Choroid plexus epithelial cell (primary cell): Measurements from ENCODE around the gene UTS2R.
"Not testable (repeated sequence)": the region's sequence is repeated elsewhere in the genome, so short reads cannot be mapped to it uniquely, and the experiment has no call there.

Experiments used
- DNase-seq: peaks from one replicate; pipeline ENCODE4 v3.0.0-alpha.2; 2010; ENCODE audit warnings: low read depth
- H3K4me3 ChIP-seq: 2 replicates; pipeline ENCODE4 v1.5.1; 2011; ENCODE audit warnings: low read depth, mild to moderate bottlenecking, control low read depth, low read length, moderate library complexity
- CTCF ChIP-seq: conservative IDR thresholded peaks from 2 replicates; pipeline ENCODE4 v1.5.1; 2011; ENCODE audit warnings: low read depth, mild to moderate bottlenecking, control low read depth, inconsistent platforms, low read length, moderate library complexity

Gene UTS2R

GRCh38 chr17:82345151-82345976, 26.2 kb upstream of the UTS2R start:
- TF ChIP-seq CTCF, result no peak
- no peak overlapping the region for H3K4me3 ChIP-seq
- DNase-seq, result no peak

DNA sequence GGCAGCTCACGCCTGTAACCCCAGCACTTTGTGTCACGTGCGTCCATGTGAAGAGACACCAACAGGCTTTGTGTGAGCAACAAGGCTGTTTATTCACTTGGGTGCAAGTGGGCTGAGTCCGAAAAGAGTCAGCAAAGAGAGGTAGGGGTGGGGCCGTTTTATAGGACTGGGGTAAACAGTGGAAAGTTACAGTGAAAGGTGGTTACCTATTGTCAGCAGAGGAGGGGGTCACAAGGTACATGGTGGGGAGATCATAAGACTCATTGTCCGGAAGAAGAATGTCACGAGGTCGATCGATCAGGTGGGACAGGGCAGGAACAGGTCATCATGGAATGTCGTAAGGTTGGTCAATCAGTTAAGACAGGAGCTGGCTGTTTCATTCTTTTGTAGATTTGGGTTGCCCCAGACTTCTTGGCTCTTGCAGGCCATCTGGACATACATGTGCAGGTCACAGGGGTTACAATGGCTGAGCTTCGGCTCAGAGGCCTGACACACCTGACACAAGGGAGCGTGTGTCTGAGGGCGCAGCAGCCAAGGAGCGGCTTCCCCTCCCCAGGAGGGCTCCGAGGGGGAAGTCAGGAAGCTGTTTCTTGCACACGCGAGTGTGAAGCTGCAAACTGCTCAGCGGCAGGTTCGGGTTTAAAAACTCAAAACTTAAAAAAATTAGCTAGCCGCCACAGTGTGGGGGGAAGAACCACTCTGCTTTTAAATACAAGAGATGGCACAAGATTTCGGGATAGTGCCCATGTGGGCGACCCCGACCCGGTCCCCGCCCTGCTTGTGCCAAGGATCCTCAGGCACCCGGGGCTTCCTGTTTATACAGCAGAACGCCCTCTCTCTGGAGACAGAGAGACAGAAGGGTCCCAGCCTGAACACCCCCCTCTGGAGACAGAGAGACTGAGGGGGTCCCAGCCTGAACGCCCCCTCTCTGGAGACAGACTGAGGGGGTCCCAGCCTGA, 24.9 kb upstream of the UTS2R start:
- no peak for DNase-seq
- no peak for TF ChIP-seq CTCF
- no peak overlapping the region for H3K4me3 ChIP-seq

DNA sequence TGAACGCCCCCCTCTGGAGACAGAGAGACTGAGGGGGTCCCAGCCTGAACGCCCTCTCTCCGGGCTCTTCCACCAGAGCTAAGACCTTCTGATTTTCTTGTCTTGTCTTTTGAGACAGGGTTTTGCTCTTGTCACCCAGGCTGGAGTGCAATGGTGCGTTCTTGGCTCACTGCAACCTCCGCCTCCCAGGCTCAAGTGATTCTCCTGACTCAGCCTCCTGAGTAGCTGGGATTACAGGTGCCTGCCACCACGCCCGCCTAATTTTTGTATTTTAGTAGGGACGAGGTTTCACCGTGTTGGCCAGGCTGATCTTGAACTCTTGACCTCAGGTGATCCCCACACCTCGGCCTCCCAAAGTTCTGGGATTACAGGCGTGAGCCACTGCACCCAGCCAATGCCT, 23.6 kb upstream of the UTS2R start:
- H3K4me3 ChIP-seq, DNase-seq: not testable (repeated sequence)

GRCh38 chr17:82348434-82348833, 23.1 kb upstream of the UTS2R start:
- no peak overlapping the region for H3K4me3 ChIP-seq
- no peak for TF ChIP-seq CTCF
- no peak for DNase-seq

- no peak for TF ChIP-seq CTCF
- no peak overlapping the region for H3K4me3 ChIP-seq
- peak; percentile 8 for DNase-seq
These were observed 22.7 kb upstream of the UTS2R start for GRCh38 chr17:82348866-82349265.

- H3K4me3 ChIP-seq, result no peak overlapping the region
- peak; percentile 13 for DNase-seq
- no peak for TF ChIP-seq CTCF
These were observed 22.3 kb upstream of the UTS2R start for GRCh38 chr17:82349287-82349701.
